Fibroblast of lung (primary cell): ENCODE data around the gene MITF. TPM values are rescaled to one million over a fixed set of nuclear protein-coding genes. Genes with fewer than 3 reads are reported as not detected.

Experiments
- DNase-seq, 2 donors: peaks; one replicate each; pipeline versions ENCODE4 v3.0.0 to v3.0.0-alpha.2; 2010; ENCODE audit warnings: low read depth in 2 of 2
- H2AFZ ChIP-seq: 2 replicates; pipeline ENCODE4 v1.5.1; 2012; ENCODE audit warnings: low read length, control low read depth, inconsistent platforms
- H3K27ac ChIP-seq: 2 replicates; pipeline ENCODE4 v1.5.1; 2011; ENCODE audit warnings: low read length, control low read depth; ENCODE audit not compliant: insufficient read depth
- H3K27me3 ChIP-seq: 2 replicates; pipeline ENCODE4 v1.5.1; 2011; ENCODE audit warnings: mild to moderate bottlenecking, low read length; ENCODE audit not compliant: control insufficient read depth, insufficient read depth
- H3K36me3 ChIP-seq: 2 replicates; pipeline ENCODE4 v1.5.1; 2011; ENCODE audit warnings: low read length; ENCODE audit not compliant: control insufficient read depth, insufficient read depth
- H3K4me1 ChIP-seq: 2 replicates; pipeline ENCODE4 v1.5.1; 2011; ENCODE audit warnings: low read length; ENCODE audit not compliant: control insufficient read depth, insufficient read depth; ENCODE audit errors: extremely low read depth
- H3K4me2 ChIP-seq: 2 replicates; pipeline ENCODE4 v1.5.1; 2011; ENCODE audit warnings: low read length, control low read depth; ENCODE audit not compliant: insufficient read depth; ENCODE audit errors: extremely low read depth
- H3K4me3 ChIP-seq, 4 experiments: fragments of 200-600 bp in 1 of 4; sonication (generic) in 1 of 4; replicated peaks in 1 of 4; 2 replicates each; pipeline ENCODE4 v1.5.1; 2011 to 2016; ENCODE audit warnings: low read length in 4 of 4, low read depth in 3 of 4, mild to moderate bottlenecking in 3 of 4, control low read depth in 2 of 4, inconsistent platforms in 1 of 4, mixed read lengths in 1 of 4; ENCODE audit not compliant: insufficient read depth in 1 of 4; ENCODE audit errors: control extremely low read depth in 1 of 4
- H3K79me2 ChIP-seq: 2 replicates; pipeline ENCODE4 v1.5.1; 2012; ENCODE audit warnings: mild to moderate bottlenecking, low read length, inconsistent platforms; ENCODE audit not compliant: control insufficient read depth, insufficient read depth
- H3K9ac ChIP-seq: 2 replicates; pipeline ENCODE4 v1.5.1; 2011; ENCODE audit warnings: mild to moderate bottlenecking, low read length, control low read depth; ENCODE audit not compliant: insufficient read depth
- H3K9me3 ChIP-seq: 2 replicates; pipeline ENCODE4 v1.5.1; 2012; ENCODE audit warnings: low read depth, low read length; ENCODE audit not compliant: control insufficient read depth, insufficient read depth
- H4K20me1 ChIP-seq: 2 replicates; pipeline ENCODE4 v1.5.1; 2011; ENCODE audit warnings: low read length; ENCODE audit not compliant: control insufficient read depth, insufficient read depth; ENCODE audit errors: extremely low read depth
- CTCF ChIP-seq, 2 donors: IDR thresholded peaks in 1 of 2; conservative IDR thresholded peaks in 1 of 2; 1 replicate in 1 of 2; 2 replicates in 1 of 2; pipeline ENCODE4 v1.5.1; 2011 to 2012; ENCODE audit warnings: low read length in 2 of 2, control low read depth in 1 of 2, inconsistent platforms in 1 of 2, low read depth in 1 of 2, mild to moderate bottlenecking in 1 of 2
- EZH2 ChIP-seq: IDR thresholded peaks from 2 replicates; pipeline ENCODE4 v1.5.1; 2012; ENCODE audit warnings: low read length, control low read depth, mild to moderate bottlenecking; ENCODE audit errors: missing control alignments
- polyA plus RNA-seq, 2 donors: library from polyadenylated mRNA; depleted of rRNA in 1 of 2; stranded (reverse) in 1 of 2; unstranded in 1 of 2; fragments of >200 nt; gene quantifications; 2 replicates each; pipeline ENCODE4 v1.2.1, GENCODE V29; 2011 to 2012; ENCODE audit warnings: missing spikeins in 1 of 2
- total RNA-seq: library from RNA; depleted of rRNA; stranded (reverse); fragments of >200 nt; gene quantifications from 2 replicates; pipeline ENCODE4 v1.2.1, GENCODE V29; 2014

Gene MITF
- total and polyA plus RNA-seq, 2 donors (not counting 1 experiment from before 2014, with no cell fraction given), result 31.6 to 34.3 TPM

DNA sequence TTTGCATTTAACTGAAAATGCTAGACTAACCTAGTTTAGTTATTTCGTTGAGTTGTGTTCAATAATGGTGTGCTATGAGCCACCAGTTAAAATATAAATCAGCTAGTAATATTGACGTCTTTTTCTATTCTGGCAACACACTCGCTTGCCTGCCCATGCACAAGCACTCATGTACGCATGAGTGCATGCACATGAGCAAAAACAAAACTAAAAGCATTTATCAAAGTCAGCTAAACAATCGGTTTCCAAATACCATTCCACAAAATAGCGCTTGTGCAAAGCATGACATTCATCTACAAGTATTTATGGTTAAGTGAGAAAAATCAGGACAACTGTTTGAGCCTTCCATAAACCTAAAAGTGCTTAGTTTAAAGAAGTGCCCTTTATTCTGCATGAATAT lies 247.2 kb downstream of the MITF start:
- Histone ChIP-seq H3K79me2 (no peaks in the 10 kb centered on the region), H3K4me2 (no peak overlapping the region), H3K4me3 (no peak overlapping the region), H3K27me3 (peaks cover 3% of the 10 kb centered on the region), H3K4me1 (no peaks in the 10 kb centered on the region), H4K20me1 (no peaks in the 10 kb centered on the region), H3K36me3 (no peaks in the 10 kb centered on the region), H3K9ac (no peak overlapping the region), H2AFZ (no peak overlapping the region), H3K27ac (no peak overlapping the region), H3K9me3 (no peaks in the 10 kb centered on the region)
- DNase-seq, result no peak
- TF ChIP-seq CTCF (conservative IDR thresholded peaks at IDR 0.05 in 1 of 2, IDR thresholded peaks at IDR 0.05 in 1 of 2; ENCODE audit: low read depth in 1 of 2, low read length in 2 of 2), result no peak
- TF ChIP-seq EZH2, result no peak

GRCh38 chr3:69987833-69988232 lies 248.6 kb downstream of the MITF start:
- H3K4me1 ChIP-seq, result no peaks in the 10 kb centered on the region
- no peak overlapping the region for H3K27ac ChIP-seq
- H3K36me3 ChIP-seq, result no peaks in the 10 kb centered on the region
- H3K79me2 ChIP-seq, result no peaks in the 10 kb centered on the region
- H3K4me3 ChIP-seq, result no peak overlapping the region
- no peak for DNase-seq
- no peak overlapping the region for H3K9ac ChIP-seq
- no peak for TF ChIP-seq EZH2
- TF ChIP-seq CTCF (conservative IDR thresholded peaks at IDR 0.05 in 1 of 2, IDR thresholded peaks at IDR 0.05 in 1 of 2; ENCODE audit: low read depth in 1 of 2, low read length in 2 of 2), result no peak
- H4K20me1 ChIP-seq, result no peaks in the 10 kb centered on the region
- H2AFZ ChIP-seq, result no peak overlapping the region
- H3K4me2 ChIP-seq, result no peak overlapping the region
- no peaks in the 10 kb centered on the region for H3K9me3 ChIP-seq
- H3K27me3 ChIP-seq, result peaks cover 3% of the 10 kb centered on the region

DNA sequence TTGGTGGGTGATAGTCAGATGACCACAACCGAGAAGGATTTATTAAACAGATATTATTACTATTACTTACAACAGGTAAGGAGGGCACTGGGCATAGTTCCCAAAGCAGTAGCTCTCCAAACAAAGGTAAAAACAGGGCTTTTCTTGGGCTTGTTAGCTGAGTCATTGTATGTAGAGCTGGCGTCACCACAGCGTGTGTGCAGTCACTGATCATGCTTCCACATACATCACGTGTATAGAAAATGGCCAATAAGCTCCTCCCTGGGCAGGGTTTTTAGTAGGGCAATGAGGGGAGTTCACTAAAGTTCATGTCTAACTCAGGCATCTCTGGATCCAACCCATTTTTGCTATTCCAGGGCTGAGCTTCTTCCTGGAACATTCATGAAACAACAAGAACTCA lies 254.5 kb downstream of the MITF start:
- no peak for TF ChIP-seq EZH2
- TF ChIP-seq CTCF (conservative IDR thresholded peaks at IDR 0.05 in 1 of 2, IDR thresholded peaks at IDR 0.05 in 1 of 2; ENCODE audit: low read depth in 1 of 2, low read length in 2 of 2), result no peak
- no peaks in the 10 kb centered on the region for H3K9me3 ChIP-seq
- H3K27me3 ChIP-seq, result no peaks in the 10 kb centered on the region

More for the DNA sequence above, 254.5 kb downstream of the MITF start:
- Histone ChIP-seq H3K36me3 (no peaks in the 10 kb centered on the region), H3K27ac (no peak overlapping the region), H2AFZ (no peak overlapping the region), H3K4me3 (no peak overlapping the region), H3K9ac (no peak overlapping the region), H4K20me1 (no peaks in the 10 kb centered on the region), H3K79me2 (no peaks in the 10 kb centered on the region), H3K4me2 (no peak overlapping the region), H3K4me1 (no peaks in the 10 kb centered on the region)
- DNase-seq, result no peak
